Inflammatory macrophage treated with lipopolysaccharide for 4 hours (primary cell): ENCODE measurements around the gene DGCR2.
"Not testable (repeated sequence)": the region's sequence is repeated elsewhere in the genome, so short reads cannot be mapped to it uniquely, and the experiment has no call there.

Experiments used
- DNase-seq: peaks from one replicate; pipeline ENCODE4 v3.0.0-alpha.2; 2020

DGCR2 gene

GRCh38 chr22:18995327-18995711 is 126.9 kb downstream of the DGCR2 start:
- no peak for DNase-seq

GRCh38 chr22:18994701-18995326 is 127.4 kb downstream of the DGCR2 start:
- no peak for DNase-seq

- no peak for DNase-seq
Measured at GRCh38 chr22:18994056-18994455, 128.2 kb downstream of the DGCR2 start.

GRCh38 chr22:18992543-18993198 is 129.5 kb downstream of the DGCR2 start:
- no peak for DNase-seq

- DNase-seq, result no peak
Measured at GRCh38 chr22:18991821-18992442, 130.3 kb downstream of the DGCR2 start.

GRCh38 chr22:18991138-18991432 is 131.1 kb downstream of the DGCR2 start:
- no peak for DNase-seq

GRCh38 chr22:18990355-18991137 is 131.7 kb downstream of the DGCR2 start:
- DNase-seq, result no peak

GRCh38 chr22:18988958-18989357 is 133.3 kb downstream of the DGCR2 start:
- DNase-seq, result no peak

- DNase-seq, result no peak
Measured at GRCh38 chr22:18987765-18988164, 134.4 kb downstream of the DGCR2 start.

GRCh38 chr22:18987114-18987513 is 135.1 kb downstream of the DGCR2 start:
- not testable (repeated sequence) for DNase-seq
